Stimulated activated CD4-positive, alpha-beta T cell treated with anti-CD3 and anti-CD28 coated beads, Interleukin-4, amount 100 ng/mL, for 4 hours (primary cell): ENCODE measurements around the gene JAM3.

Experiments used
- DNase-seq, 2 experiments: peaks; one replicate each; pipeline ENCODE4 v3.0.0-alpha.2; 2020

The JAM3 gene

GRCh38 chr11:134040386-134041302, 28.2 kb upstream of the JAM3 start:
- no peak for DNase-seq

- no peak for DNase-seq
Observed at GRCh38 chr11:134041349-134041748, 27.5 kb upstream of the JAM3 start.

DNA sequence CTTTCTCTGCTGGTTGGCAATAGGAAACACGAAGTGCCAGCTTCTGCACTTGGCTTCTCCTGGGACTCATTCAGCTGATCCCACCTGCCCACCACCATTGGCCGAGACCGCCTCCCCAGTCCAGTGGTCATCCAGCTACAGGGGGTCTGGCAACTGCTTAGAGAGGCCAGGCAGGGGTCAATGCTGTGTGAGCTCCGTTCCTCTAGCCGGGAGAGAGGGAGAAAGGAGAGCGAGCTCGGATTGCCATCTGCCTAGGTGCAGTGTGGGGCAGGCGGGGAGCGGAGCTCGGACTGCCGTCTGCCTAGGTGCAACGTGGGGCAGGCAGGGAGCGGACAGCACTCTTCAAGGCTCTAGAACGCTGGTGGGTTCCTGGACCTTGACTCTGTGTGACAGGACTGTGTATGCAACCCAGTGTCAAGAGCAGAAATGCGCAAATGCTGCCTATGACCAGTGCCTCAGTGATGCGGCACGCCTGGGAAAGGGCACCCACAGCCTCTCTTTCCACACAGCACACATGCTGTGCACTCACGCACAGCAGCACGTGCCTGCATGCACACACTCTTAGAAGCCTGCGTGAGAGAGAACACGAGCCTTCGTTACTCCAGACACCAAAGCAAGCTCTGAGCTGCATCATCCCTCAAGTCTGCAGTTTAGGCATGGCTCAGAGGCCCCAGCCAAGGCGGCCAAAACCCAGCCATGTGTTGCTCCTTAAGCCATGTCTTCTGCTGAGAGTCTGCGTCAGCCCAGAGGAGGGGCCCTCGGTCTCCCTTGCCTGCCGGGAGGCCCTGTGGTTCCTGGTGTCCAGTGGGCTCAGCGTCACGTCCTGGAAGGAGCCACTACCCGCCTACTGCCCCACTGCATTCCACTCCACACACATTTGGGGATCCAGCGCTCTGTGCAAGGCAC, 26.8 kb upstream of the JAM3 start:
- no peak for DNase-seq

- no peak for DNase-seq
Observed at GRCh38 chr11:134043821-134044420, 25.0 kb upstream of the JAM3 start.

- no peak for DNase-seq
Observed at GRCh38 chr11:134044514-134045284, 24.2 kb upstream of the JAM3 start.

DNA sequence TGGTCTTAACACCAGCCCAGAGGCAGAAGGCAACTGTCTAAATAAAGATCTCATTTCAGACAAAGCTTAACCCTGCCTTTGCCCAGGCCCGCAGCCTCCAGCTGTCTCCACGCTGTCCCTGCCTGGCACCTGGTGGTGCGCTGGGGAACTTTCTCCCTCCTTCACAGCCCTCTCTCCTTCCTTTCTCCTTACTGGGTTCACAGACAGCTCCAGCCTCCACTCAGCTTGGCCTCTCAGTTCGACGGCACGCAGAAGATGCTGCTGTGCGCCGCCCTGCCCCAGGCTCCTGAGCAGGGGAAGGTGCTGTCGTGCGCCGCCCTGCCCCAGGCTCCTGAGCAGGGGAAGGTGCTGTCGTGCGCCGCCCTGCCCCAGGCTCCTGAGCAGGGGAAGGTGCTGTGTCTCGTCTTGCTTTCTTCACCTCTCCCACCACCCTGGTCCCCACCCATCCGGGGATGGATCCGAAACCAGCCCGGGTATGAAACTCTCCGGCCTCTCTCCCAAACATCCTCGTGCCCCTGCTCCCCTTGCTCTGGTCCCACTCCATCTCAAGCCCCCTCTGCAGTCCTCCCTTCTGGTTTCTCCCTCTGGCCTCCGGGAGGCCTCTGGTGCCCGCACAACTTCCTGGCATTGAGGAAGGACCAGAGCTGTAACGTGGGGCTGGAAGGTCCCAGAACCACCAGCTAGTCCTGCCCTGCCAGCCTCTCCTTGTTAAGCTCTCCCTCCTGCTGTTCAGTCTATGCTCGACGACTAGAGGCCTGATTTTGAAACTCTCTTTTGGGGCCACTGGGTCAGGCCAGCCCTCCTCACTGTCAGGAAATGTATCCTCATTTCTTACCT, 22.9 kb upstream of the JAM3 start:
- DNase-seq: no peak

GRCh38 chr11:134046681-134047449, 22.0 kb upstream of the JAM3 start:
- no peak for DNase-seq

DNA sequence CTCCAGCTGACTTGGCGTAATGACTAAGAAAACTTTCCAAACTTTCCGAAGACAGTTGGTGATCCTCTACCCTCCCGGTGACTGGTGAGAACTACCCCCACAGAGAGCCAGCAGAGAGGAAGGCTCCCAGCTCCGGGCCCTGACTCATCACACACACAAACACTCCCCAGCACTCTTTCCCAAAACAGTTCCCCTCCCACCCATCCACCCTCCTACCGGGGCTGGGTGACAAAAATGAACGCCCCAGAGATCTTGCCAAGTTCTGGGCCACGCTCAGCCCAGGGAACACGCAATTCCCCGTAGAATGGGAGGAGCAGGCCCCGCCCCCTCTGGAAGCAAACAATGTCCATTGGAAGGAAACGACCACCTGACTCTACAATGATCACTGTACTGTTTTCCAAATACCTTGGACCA, 21.3 kb upstream of the JAM3 start:
- DNase-seq: no peak

- DNase-seq: no peak
Observed at GRCh38 chr11:134048028-134048427, 20.8 kb upstream of the JAM3 start.

DNA sequence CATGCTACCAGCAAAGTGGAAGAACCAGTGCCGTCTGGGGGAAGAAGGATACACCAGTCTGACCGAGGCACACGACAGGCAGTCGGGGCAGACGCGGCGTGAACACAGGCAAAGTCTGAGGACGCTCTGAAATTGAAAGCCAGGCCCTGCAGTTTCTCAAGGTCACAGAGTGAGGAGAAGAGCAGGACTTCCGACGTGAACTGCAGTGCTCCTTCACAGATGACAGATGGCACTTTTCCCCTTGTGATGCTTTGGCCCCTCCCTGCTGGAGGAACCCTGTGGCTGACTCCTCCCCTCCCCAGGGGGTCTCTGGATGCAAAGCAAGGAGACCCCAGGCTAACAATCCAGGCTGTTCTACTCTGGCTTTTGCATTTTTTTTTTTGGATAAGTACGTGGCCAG, 19.6 kb upstream of the JAM3 start:
- no peak for DNase-seq

DNA sequence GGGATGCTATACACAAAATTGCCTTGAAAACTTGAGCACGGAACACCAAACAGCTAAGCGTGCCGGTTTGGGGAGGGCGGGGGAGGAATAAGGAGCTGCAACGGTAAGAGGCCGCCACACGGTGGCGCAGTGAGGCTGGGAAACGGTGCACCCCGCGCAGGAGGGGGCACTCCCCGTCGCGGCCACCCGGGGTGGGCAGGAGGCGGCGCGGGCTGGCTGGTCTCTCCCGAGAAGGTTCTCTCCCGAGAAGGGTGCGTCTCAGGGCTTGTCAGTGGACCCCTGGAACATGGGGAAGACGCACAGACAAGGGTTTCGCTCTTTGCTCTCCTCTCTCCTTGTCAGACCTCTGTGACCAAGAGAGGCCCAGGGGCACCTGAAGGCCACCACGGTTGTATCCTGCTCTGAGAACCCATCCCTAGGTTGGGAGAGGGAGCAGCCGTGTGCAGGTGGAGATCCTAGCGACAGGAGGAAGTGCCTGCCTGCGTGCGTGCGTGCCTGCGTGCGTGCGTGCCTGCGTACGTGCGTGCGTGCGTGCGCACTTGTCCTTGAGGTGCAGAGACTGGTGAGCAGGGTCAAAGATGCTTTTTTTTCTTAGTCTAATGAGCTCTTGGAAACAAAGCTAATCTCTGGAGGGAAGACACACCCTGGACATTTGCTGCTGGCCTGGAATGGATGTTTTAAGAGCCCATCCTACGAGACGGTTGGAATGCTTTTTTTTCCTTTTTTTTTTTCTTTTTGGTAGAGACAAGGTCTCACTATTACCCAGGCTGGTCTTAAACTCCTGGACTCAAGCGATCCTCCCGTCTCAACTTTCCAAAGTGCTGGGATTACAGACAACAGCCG, 18.1 kb upstream of the JAM3 start:
- DNase-seq: peak; percentile 62 to 71

GRCh38 chr11:134052395-134052987, 16.4 kb upstream of the JAM3 start:
- DNase-seq: no peak

DNA sequence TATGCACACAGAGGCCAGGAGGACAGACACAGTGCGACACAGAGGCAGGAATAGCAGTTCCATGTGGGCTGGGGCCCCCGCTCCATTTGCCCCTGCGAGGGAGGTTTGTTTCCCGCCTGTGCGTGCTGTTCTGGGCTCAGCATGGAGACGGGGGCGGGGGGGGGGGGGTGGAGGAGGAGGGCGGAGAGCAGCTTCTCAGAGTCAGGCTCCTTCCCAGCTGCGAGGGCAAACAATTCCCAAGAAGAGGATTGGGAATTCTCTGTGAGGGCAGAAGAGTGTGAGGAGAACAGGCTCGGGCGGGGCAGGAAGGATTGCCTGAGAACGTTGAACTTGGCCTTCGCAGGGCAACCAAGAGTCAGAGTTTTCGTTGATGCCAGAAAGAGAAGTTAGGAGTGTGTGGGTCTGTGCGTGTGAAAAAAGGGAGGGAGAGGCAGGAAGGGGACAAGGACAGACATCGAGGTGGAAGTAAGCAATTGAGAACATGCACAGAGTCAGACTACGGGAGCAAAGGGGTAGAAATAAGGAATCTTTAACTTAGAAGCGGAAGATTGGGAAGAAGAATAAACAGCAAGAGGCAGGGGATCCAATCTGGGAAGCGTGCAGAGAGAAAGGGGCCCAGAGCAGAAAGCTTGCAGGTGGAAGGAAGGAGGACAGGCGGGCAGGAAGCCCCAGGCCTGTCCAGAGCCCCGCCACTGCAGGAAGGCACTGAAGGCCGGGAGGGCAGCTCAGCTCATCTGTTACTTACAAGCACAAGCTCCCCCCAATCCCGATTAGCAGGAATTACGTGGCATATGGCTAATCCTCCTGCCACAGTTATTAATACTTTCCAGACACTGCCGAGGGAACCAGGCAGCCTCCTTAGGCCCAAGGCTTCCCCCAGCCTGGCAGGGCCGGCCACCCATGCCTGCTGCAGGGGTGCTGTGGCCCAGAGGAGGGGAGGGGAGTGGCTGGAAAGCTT, 15.6 kb upstream of the JAM3 start:
- DNase-seq: no peak

GRCh38 chr11:134055029-134055428, 13.8 kb upstream of the JAM3 start:
- DNase-seq: no peak

GRCh38 chr11:134060316-134060715, 8.6 kb upstream of the JAM3 start:
- no peak for DNase-seq

GRCh38 chr11:134062265-134063123, 6.4 kb upstream of the JAM3 start:
- DNase-seq: no peak

DNA sequence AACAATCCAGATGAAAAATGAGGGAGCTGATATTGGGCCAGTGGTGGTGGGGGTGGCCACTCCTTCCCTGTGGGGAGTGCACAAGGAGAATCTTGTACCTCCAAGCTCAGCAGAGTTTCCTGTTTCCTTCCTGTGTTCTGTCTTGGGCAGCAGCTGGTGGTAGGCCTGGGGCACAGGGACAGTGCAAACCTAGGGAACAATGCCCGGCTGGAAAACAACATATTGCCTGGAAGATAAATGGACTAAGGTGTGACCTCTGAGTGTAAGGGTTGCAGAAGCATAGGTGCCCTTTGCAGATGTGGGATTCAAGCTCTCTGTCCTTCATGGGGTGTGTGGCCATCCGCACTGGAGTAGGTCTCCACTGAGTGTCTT, 5.8 kb upstream of the JAM3 start:
- no peak for DNase-seq
